Dermis microvascular lymphatic vessel endothelial cell (primary cell): ENCODE data around the gene SNX14. TPM values are rescaled to one million over a fixed set of nuclear protein-coding genes. Genes with fewer than 3 reads are reported as not detected.

Experiments used
- DNase-seq, 2 donors: peaks; one replicate each; pipeline versions ENCODE4 v3.0.0 to v3.0.0-alpha.2; 2010; ENCODE audit warnings: low read depth in 2 of 2
- total RNA-seq: library from RNA; depleted of rRNA; stranded (reverse); fragments of >200 nt; gene quantifications from 2 replicates; pipeline ENCODE4 v1.2.1, GENCODE V29; 2014

Gene SNX14
- total RNA-seq, 1 donor from 2014 or later, result 127 TPM

GRCh38 chr6:85498596-85499258, 94.9 kb downstream of the SNX14 start:
- DNase-seq, result peak; percentile 37 to 75

DNA sequence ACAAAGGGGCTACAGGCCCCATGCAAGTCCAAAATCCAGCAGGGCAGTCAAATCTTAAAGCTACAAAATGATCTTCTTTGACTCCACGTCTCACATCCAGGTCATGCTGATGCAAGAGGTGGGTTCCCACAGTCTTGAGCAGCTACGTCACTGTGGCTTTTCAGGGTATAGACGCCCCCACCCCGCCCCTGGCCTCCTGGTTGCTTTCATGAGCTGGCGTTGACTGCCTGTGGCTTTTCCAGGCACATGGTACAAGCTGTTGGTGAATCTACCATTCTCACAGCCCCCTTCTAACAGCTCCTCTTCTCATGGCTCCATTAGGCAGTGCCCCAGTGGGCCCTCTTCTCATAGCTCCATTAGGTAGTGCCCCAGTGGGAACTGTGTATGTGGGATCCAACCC, 96.8 kb downstream of the SNX14 start:
- no peak for DNase-seq

- no peak for DNase-seq
Observed at GRCh38 chr6:85496009-85496579, 97.6 kb downstream of the SNX14 start.

DNA sequence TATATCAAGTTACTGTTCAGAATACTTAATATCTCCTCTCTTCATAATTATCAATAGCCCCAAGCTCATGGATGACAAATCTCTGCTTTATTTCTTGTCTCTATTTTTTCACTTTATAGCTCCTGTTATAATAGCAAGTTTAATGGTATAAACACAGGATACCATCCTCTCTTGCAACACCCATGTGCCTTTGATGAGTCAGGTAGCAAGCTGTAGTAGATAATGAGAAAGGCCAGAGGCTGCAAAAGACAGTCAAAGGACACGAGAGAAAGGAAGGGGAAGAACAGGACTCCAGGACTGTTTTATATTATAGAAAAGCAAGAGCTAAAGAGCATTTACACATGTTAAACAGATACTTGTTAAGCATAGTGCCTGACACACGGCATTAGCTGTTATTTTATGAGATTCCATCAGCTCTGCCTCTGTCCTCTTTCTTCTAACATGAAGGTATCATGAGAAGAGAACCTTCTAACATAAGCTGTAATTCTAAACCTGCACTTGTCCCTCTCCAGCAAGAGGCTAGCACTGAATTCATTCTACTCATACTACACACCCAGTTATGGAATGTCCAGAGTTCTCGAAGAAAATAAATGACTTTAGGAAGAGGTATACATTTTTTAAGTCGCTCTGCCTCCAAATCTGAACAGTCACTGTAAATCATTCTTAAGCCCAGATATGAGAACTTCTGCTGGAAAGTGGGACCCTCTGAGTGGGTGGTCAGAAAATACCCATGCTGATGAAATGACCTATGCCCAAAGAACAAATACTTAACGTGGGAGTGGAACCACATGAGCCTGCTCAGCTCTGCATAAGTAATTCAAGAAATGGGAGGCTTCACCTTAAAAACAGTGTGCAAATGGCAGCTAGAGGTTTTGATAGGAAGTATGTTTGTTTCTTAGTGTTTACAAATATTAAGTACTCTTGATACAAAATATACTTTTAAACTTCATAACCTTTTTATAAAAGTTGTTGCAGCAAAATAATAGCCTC, 98.8 kb downstream of the SNX14 start:
- no peak for DNase-seq

DNA sequence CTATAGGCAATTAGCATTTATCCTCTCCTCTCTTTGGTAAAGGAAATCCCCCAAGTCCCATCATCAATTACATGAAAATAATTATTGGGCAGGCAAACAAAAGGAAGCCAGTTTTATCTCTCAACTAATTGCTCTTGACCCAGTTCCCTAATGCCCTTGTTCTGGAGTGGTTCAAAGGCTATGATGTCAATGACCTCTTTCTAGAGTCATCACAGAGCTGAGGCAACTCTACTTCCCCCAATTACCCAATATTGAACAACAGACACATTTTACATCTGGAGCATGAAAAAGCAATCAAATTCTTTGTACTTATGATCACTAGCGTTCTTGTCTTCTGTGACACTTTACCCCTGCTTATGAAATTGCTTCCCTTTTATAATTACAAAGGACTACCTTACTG, 100.3 kb downstream of the SNX14 start:
- no peak for DNase-seq

GRCh38 chr6:85490516-85491248, 103.0 kb downstream of the SNX14 start:
- peak in 1 of 2 donors; percentile 23 for DNase-seq

DNA sequence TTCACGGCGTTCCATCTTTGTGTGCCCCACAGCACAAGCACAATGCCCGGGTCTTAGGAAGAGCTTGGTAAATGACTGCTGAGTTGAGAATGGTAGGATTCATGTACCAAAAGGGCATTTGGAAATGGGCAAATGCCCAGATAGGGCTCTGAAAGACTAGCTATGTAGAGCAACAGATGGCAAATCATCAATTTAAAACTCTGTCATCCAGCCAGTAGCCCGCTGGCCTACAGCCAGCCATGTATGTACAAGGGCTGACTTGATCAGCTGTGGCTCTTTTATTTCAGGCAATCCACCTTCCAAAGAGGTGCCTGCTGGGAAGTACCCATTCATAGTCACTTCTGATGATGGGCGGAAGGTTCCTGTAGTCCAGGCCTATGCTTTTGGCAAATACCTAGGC, 108.7 kb downstream of the SNX14 start:
- no peak for DNase-seq

GRCh38 chr6:85483846-85484245, 109.8 kb downstream of the SNX14 start:
- no peak for DNase-seq

DNA sequence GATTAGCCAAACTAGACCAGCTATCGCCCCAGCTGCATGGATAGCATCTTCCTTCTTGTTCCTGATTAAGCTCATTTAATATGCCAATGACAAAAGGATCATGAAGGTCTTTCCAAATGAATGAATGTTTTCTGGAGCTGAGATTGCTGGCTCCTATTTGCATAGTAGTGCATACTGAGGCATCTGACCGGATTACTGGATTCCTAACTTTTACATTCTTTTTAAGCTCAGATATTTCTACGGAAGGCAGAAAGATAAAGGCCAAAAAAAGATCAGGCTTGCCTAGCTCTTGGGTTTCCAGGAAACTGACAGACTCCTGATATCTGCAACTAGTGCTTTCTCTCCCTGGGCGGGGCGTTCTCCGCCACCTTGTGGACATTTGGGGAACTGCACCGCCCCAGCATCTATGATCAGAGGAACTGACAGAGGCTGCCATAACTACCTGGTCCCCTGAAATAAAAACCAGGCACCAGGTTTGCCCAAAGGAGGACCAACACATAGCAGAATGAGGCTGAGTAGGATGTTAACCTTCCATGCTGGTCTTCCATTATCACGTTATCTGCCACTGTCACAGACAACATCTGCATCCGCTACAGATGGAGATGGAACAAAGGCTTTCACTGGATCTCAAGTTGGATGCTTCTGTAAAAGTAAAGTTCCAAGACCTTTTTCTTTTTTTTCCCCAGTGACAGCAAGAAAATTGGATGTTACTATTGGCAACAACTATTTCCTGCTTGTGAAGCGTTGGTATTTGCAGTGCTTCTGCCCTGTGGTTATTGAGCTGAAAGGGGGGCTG, 110.6 kb downstream of the SNX14 start:
- DNase-seq, result peak in 1 of 2 donors; percentile 69

GRCh38 chr6:85482206-85482904, 111.3 kb downstream of the SNX14 start:
- DNase-seq, result no peak

- no peak for DNase-seq
Observed at GRCh38 chr6:85479208-85479607, 114.5 kb downstream of the SNX14 start.

- no peak for DNase-seq
Observed at GRCh38 chr6:85476532-85476931, 117.1 kb downstream of the SNX14 start.

GRCh38 chr6:85473748-85474147, 119.9 kb downstream of the SNX14 start:
- DNase-seq, result no peak

GRCh38 chr6:85472744-85473143, 120.9 kb downstream of the SNX14 start:
- no peak for DNase-seq

GRCh38 chr6:85470023-85470410, 123.6 kb downstream of the SNX14 start:
- no peak for DNase-seq

DNA sequence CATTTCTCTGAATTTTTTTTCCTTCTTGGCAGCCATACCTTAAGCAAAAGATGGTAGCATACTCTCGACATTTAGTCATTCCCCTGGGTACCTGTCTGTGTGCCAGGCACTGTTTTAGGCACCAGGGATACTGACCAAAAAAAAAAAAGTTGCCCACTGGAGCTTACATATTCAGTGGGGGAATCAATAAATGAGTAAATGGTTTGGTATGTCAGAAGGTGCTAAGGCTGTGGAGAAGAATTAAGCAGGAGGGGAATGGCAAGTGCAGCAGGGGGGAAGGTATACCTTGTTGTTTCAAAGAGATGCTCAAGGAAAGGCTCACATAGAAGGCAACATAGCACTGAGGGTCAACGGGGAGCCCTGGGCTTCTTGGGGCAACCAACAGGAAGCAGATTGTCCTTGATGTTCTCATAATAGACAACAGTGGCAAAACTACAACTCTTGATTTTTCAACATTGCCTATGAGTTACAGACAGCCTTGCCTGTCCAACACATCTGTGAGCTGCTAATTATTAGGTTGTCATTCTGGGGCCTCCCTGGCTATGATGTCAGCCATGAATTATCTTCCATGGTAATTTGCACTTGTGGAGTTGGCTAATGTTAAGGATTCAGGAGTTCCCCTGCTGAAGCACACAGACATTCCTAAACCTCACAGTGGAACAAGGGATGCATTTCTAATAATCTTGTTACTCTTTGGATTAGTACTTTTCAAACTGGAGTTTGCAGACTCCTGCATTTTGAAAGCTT, 124.2 kb downstream of the SNX14 start:
- no peak for DNase-seq

DNA sequence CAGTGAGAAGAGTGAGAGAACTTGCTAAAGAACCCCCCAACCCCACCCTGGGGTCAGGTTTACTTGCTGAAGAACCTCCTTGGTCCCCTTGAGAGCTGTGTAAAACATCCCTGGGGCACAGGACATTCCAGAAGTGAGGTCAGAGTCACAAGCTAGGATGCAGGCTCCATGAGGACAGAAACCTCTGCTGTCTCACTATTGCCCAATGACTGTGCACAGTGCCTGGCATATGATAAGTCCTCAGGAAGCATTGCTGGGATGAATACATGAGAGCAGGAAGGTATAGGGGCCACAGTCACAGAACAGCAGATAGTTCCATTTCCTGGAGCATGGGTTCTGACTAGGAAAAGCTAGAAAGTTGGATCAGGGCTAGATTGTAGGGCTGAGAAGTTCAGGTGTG, 125.3 kb downstream of the SNX14 start:
- DNase-seq, result peak in 1 of 2 donors; percentile 90

GRCh38 chr6:85465762-85466161, 127.9 kb downstream of the SNX14 start:
- no peak for DNase-seq

DNA sequence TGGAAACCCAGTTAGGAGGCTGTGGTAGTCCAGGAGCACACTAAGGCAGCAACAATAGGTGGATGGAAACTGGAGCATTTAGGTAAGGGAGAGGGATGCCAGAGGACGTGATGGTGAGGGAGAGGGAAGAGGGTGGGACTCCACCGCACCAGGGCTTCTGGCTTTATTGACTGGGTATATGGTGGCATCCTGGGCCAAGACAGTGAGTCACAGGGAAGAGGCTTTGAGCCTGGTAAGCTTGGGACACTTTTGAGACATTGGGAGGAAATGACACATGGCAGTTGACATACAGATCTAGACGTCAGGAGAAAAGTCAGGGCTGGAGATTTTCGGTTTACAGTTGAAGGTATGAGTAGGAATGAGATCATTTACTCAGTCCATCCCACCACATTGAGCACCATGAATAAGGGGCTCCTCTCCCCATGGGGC, 128.9 kb downstream of the SNX14 start:
- DNase-seq, result peak in 1 of 2 donors; percentile 88
